ENCODE results near the gene USP12.

DNA sequence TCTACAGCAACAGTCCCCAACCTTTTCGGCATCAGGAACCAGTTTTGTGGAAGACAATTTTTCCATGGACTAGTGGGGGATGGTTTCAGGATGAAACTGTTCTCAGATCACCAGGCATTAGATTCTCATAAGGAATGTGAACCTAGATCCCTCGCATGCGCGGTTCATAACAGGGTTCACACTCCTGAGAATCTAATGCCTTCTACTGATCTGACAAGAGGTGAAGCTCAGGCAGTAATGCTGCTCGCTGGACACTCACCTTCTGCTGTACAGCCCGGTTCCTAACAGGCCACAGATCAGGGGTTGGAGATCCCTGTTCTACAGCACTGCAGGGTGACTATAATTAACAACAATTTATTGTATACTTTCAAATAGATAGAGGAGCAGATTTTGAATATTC lies 21.9 kb downstream of the USP12 start:
- TF ChIP-seq, protein P1, sequence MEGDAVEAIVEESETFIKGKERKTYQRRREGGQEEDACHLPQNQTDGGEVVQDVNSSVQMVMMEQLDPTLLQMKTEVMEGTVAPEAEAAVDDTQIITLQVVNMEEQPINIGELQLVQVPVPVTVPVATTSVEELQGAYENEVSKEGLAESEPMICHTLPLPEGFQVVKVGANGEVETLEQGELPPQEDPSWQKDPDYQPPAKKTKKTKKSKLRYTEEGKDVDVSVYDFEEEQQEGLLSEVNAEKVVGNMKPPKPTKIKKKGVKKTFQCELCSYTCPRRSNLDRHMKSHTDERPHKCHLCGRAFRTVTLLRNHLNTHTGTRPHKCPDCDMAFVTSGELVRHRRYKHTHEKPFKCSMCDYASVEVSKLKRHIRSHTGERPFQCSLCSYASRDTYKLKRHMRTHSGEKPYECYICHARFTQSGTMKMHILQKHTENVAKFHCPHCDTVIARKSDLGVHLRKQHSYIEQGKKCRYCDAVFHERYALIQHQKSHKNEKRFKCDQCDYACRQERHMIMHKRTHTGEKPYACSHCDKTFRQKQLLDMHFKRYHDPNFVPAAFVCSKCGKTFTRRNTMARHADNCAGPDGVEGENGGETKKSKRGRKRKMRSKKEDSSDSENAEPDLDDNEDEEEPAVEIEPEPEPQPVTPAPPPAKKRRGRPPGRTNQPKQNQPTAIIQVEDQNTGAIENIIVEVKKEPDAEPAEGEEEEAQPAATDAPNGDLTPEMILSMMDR (IDR thresholded peaks at IDR 0.05; ENCODE audit: insufficient read depth, low read length), result no peak
- TF ChIP-seq POLR2AphosphoS5 (IDR thresholded peaks at IDR 0.05; ENCODE audit: low read depth) (no peak), SPI1 (IDR thresholded peaks at IDR 0.05; ENCODE audit: borderline replicate concordance, low read depth) (no peak), GABPA (IDR thresholded peaks at IDR 0.05; ENCODE audit: low read depth) (no peak)
- TF ChIP-seq, protein P2, sequence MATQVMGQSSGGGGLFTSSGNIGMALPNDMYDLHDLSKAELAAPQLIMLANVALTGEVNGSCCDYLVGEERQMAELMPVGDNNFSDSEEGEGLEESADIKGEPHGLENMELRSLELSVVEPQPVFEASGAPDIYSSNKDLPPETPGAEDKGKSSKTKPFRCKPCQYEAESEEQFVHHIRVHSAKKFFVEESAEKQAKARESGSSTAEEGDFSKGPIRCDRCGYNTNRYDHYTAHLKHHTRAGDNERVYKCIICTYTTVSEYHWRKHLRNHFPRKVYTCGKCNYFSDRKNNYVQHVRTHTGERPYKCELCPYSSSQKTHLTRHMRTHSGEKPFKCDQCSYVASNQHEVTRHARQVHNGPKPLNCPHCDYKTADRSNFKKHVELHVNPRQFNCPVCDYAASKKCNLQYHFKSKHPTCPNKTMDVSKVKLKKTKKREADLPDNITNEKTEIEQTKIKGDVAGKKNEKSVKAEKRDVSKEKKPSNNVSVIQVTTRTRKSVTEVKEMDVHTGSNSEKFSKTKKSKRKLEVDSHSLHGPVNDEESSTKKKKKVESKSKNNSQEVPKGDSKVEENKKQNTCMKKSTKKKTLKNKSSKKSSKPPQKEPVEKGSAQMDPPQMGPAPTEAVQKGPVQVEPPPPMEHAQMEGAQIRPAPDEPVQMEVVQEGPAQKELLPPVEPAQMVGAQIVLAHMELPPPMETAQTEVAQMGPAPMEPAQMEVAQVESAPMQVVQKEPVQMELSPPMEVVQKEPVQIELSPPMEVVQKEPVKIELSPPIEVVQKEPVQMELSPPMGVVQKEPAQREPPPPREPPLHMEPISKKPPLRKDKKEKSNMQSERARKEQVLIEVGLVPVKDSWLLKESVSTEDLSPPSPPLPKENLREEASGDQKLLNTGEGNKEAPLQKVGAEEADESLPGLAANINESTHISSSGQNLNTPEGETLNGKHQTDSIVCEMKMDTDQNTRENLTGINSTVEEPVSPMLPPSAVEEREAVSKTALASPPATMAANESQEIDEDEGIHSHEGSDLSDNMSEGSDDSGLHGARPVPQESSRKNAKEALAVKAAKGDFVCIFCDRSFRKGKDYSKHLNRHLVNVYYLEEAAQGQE (IDR thresholded peaks at IDR 0.05; ENCODE audit: insufficient replicate concordance, low read depth), result no peak

All from HL-60 (cell line).